ENCODE measurements around the gene LRRC49. TPM values are rescaled to one million over a fixed set of nuclear protein-coding genes. Genes with fewer than 3 reads are reported as not detected.

LRRC49 gene
- total RNA-seq, 1 experiment from 2014 or later, result not detected

GRCh38 chr15:70875001-70875782 is 17.4 kb upstream of the LRRC49 start:
- H3K9ac ChIP-seq (ENCODE audit: low read length), result no peak overlapping the region
- H3K27ac ChIP-seq (ENCODE audit: low read length), result no peak overlapping the region
- DNase-seq, result no peak
- no peaks in the 10 kb centered on the region for H3K9me3 ChIP-seq (ENCODE audit: low read length)
- H3K4me1 ChIP-seq (ENCODE audit: low read length), result no peaks in the 10 kb centered on the region
- H3K79me2 ChIP-seq (ENCODE audit: low read length), result no peaks in the 10 kb centered on the region
- H4K20me1 ChIP-seq (ENCODE audit: insufficient read depth, low read depth, low read length), result no peaks in the 10 kb centered on the region
- no peak overlapping the region for H3K4me3 ChIP-seq (ENCODE audit: low read length)
- H2AFZ ChIP-seq (ENCODE audit: low read length), result no peak overlapping the region
- H3K36me3 ChIP-seq (ENCODE audit: insufficient read depth, low read length), result no peaks in the 10 kb centered on the region
- no peaks in the 10 kb centered on the region for H3K27me3 ChIP-seq (ENCODE audit: low read length)
- H3K9me2 ChIP-seq (replicated peaks; ENCODE audit: insufficient read depth, low read length), result no peaks in the 10 kb centered on the region
- H3K4me2 ChIP-seq (ENCODE audit: low read depth, low read length, poor library complexity, severe bottlenecking), result no peak overlapping the region

- Histone ChIP-seq H2AFZ (ENCODE audit: low read length) (no peak overlapping the region), H3K27ac (ENCODE audit: low read length) (no peak overlapping the region), H3K4me1 (ENCODE audit: low read length) (no peaks in the 10 kb centered on the region)
Measured at GRCh38 chr15:70876011-70876410, 16.6 kb upstream of the LRRC49 start.

GRCh38 chr15:70876683-70877082 is 15.9 kb upstream of the LRRC49 start:
- no peaks in the 10 kb centered on the region for H3K9me3 ChIP-seq (ENCODE audit: low read length)
- no peak overlapping the region for H3K4me2 ChIP-seq (ENCODE audit: low read depth, low read length, poor library complexity, severe bottlenecking)
- no peaks in the 10 kb centered on the region for H3K9me2 ChIP-seq (replicated peaks; ENCODE audit: insufficient read depth, low read length)
- H3K36me3 ChIP-seq (ENCODE audit: insufficient read depth, low read length), result no peaks in the 10 kb centered on the region
- no peak overlapping the region for H3K27ac ChIP-seq (ENCODE audit: low read length)
- no peaks in the 10 kb centered on the region for H3K79me2 ChIP-seq (ENCODE audit: low read length)
- H3K4me1 ChIP-seq (ENCODE audit: low read length), result no peaks in the 10 kb centered on the region
- H2AFZ ChIP-seq (ENCODE audit: low read length), result no peak overlapping the region
- no peak overlapping the region for H3K9ac ChIP-seq (ENCODE audit: low read length)
- no peaks in the 10 kb centered on the region for H3K27me3 ChIP-seq (ENCODE audit: low read length)
- no peaks in the 10 kb centered on the region for H4K20me1 ChIP-seq (ENCODE audit: insufficient read depth, low read depth, low read length)
- H3K4me3 ChIP-seq (ENCODE audit: low read length), result no peak overlapping the region
- no peak for DNase-seq

More at GRCh38 chr15:70876011-70876410, 16.6 kb upstream of the LRRC49 start:
- H3K79me2 ChIP-seq (ENCODE audit: low read length), result no peaks in the 10 kb centered on the region
- no peaks in the 10 kb centered on the region for H3K36me3 ChIP-seq (ENCODE audit: insufficient read depth, low read length)
- no peaks in the 10 kb centered on the region for H4K20me1 ChIP-seq (ENCODE audit: insufficient read depth, low read depth, low read length)
- H3K27me3 ChIP-seq (ENCODE audit: low read length), result no peaks in the 10 kb centered on the region
- H3K4me3 ChIP-seq (ENCODE audit: low read length), result no peak overlapping the region
- no peak for DNase-seq
- no peak overlapping the region for H3K9ac ChIP-seq (ENCODE audit: low read length)
- H3K9me3 ChIP-seq (ENCODE audit: low read length), result no peaks in the 10 kb centered on the region
- H3K9me2 ChIP-seq (replicated peaks; ENCODE audit: insufficient read depth, low read length), result no peaks in the 10 kb centered on the region
- H3K4me2 ChIP-seq (ENCODE audit: low read depth, low read length, poor library complexity, severe bottlenecking), result no peak overlapping the region

- Histone ChIP-seq H3K9me3 (ENCODE audit: low read length) (no peaks in the 10 kb centered on the region), H3K79me2 (ENCODE audit: low read length) (no peaks in the 10 kb centered on the region), H3K9me2 (replicated peaks; ENCODE audit: insufficient read depth, low read length) (no peaks in the 10 kb centered on the region), H3K27ac (ENCODE audit: low read length) (no peak overlapping the region), H3K4me2 (ENCODE audit: low read depth, low read length, poor library complexity, severe bottlenecking) (no peak overlapping the region), H4K20me1 (ENCODE audit: insufficient read depth, low read depth, low read length) (no peaks in the 10 kb centered on the region), H3K9ac (ENCODE audit: low read length) (no peak overlapping the region), H2AFZ (ENCODE audit: low read length) (no peak overlapping the region), H3K4me1 (ENCODE audit: low read length) (no peaks in the 10 kb centered on the region), H3K27me3 (ENCODE audit: low read length) (no peaks in the 10 kb centered on the region), H3K4me3 (ENCODE audit: low read length) (no peak overlapping the region), H3K36me3 (ENCODE audit: insufficient read depth, low read length) (no peaks in the 10 kb centered on the region)
- no peak for DNase-seq
Measured at GRCh38 chr15:70879401-70879800, 13.2 kb upstream of the LRRC49 start.

- Histone ChIP-seq H3K4me3 (ENCODE audit: low read length) (no peak overlapping the region), H3K27ac (ENCODE audit: low read length) (no peak overlapping the region), H2AFZ (ENCODE audit: low read length) (no peak overlapping the region), H3K36me3 (ENCODE audit: insufficient read depth, low read length) (no peaks in the 10 kb centered on the region), H3K79me2 (ENCODE audit: low read length) (no peaks in the 10 kb centered on the region), H3K9me3 (ENCODE audit: low read length) (no peaks in the 10 kb centered on the region), H3K9ac (ENCODE audit: low read length) (no peak overlapping the region), H3K4me1 (ENCODE audit: low read length) (no peaks in the 10 kb centered on the region), H3K9me2 (replicated peaks; ENCODE audit: insufficient read depth, low read length) (no peaks in the 10 kb centered on the region), H4K20me1 (ENCODE audit: insufficient read depth, low read depth, low read length) (no peaks in the 10 kb centered on the region), H3K27me3 (ENCODE audit: low read length) (no peaks in the 10 kb centered on the region), H3K4me2 (ENCODE audit: low read depth, low read length, poor library complexity, severe bottlenecking) (no peak overlapping the region)
- DNase-seq, result no peak
Measured at GRCh38 chr15:70880781-70881180, 11.8 kb upstream of the LRRC49 start.

GRCh38 chr15:70882361-70882760 is 10.3 kb upstream of the LRRC49 start:
- Histone ChIP-seq H2AFZ (ENCODE audit: low read length) (no peak overlapping the region), H3K27me3 (ENCODE audit: low read length) (no peaks in the 10 kb centered on the region), H3K27ac (ENCODE audit: low read length) (no peak overlapping the region), H4K20me1 (ENCODE audit: insufficient read depth, low read depth, low read length) (no peaks in the 10 kb centered on the region), H3K4me2 (ENCODE audit: low read depth, low read length, poor library complexity, severe bottlenecking) (no peak overlapping the region), H3K4me1 (ENCODE audit: low read length) (no peaks in the 10 kb centered on the region), H3K9ac (ENCODE audit: low read length) (no peak overlapping the region), H3K36me3 (ENCODE audit: insufficient read depth, low read length) (no peaks in the 10 kb centered on the region), H3K79me2 (ENCODE audit: low read length) (no peaks in the 10 kb centered on the region), H3K9me3 (ENCODE audit: low read length) (no peaks in the 10 kb centered on the region), H3K4me3 (ENCODE audit: low read length) (no peak overlapping the region), H3K9me2 (replicated peaks; ENCODE audit: insufficient read depth, low read length) (no peaks in the 10 kb centered on the region)
- no peak for DNase-seq

GRCh38 chr15:70892912-70893560 is 410 bp downstream of the LRRC49 start:
- no peaks in the 10 kb centered on the region for H3K79me2 ChIP-seq (ENCODE audit: low read length)
- H3K4me2 ChIP-seq (ENCODE audit: low read depth, low read length, poor library complexity, severe bottlenecking), result no peak overlapping the region
- H3K27ac ChIP-seq (ENCODE audit: low read length), result no peak overlapping the region
- no peaks in the 10 kb centered on the region for H3K9me2 ChIP-seq (replicated peaks; ENCODE audit: insufficient read depth, low read length)
- no peak overlapping the region for H3K4me3 ChIP-seq (ENCODE audit: low read length)
- H3K9ac ChIP-seq (ENCODE audit: low read length), result no peak overlapping the region
- no peaks in the 10 kb centered on the region for H3K36me3 ChIP-seq (ENCODE audit: insufficient read depth, low read length)
- no peaks in the 10 kb centered on the region for H4K20me1 ChIP-seq (ENCODE audit: insufficient read depth, low read depth, low read length)
- H3K27me3 ChIP-seq (ENCODE audit: low read length), result no peaks in the 10 kb centered on the region
- no peaks in the 10 kb centered on the region for H3K9me3 ChIP-seq (ENCODE audit: low read length)
- H2AFZ ChIP-seq (ENCODE audit: low read length), result no peak overlapping the region
- DNase-seq, result no peak
- H3K4me1 ChIP-seq (ENCODE audit: low read length), result no peaks in the 10 kb centered on the region

GRCh38 chr15:70902107-70902506 is 9.5 kb downstream of the LRRC49 start:
- Histone ChIP-seq H3K27me3 (ENCODE audit: low read length) (no peaks in the 10 kb centered on the region), H3K4me2 (ENCODE audit: low read depth, low read length, poor library complexity, severe bottlenecking) (no peak overlapping the region), H3K9me3 (ENCODE audit: low read length) (no peaks in the 10 kb centered on the region), H2AFZ (ENCODE audit: low read length) (no peak overlapping the region), H3K79me2 (ENCODE audit: low read length) (no peaks in the 10 kb centered on the region), H4K20me1 (ENCODE audit: insufficient read depth, low read depth, low read length) (no peaks in the 10 kb centered on the region), H3K9ac (ENCODE audit: low read length) (no peak overlapping the region), H3K27ac (ENCODE audit: low read length) (no peak overlapping the region), H3K4me1 (ENCODE audit: low read length) (no peaks in the 10 kb centered on the region), H3K9me2 (replicated peaks; ENCODE audit: insufficient read depth, low read length) (no peaks in the 10 kb centered on the region), H3K36me3 (ENCODE audit: insufficient read depth, low read length) (no peaks in the 10 kb centered on the region), H3K4me3 (ENCODE audit: low read length) (no peak overlapping the region)
- DNase-seq, result no peak
